Hematopoietic multipotent progenitor cell treated with erythropoietin and hydrocortisone succinate and interleukin-3 and kit ligand, for 8 days (in vitro differentiated cells): ENCODE data around the gene INS.

Experiments
- DNase-seq: peaks from one replicate; pipeline ENCODE4 v3.0.0-alpha.2; 2015

INS gene

DNA sequence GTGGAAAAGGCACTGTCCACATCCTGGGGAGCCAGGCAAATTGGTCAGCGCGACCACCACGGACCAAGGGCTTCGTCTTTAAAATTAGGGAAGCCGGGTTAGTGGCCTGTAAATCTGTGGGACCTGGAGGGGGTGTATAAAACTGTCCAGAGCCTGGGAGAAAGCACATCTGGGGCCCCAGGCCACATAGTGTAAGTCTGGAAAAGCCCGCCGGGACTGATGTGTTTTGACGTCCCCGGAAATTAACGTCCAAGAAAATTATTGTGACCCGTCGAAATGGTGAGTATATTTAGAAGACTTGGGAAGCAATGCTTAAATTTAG, 17.6 kb downstream of the INS start:
- DNase-seq: no peak

DNA sequence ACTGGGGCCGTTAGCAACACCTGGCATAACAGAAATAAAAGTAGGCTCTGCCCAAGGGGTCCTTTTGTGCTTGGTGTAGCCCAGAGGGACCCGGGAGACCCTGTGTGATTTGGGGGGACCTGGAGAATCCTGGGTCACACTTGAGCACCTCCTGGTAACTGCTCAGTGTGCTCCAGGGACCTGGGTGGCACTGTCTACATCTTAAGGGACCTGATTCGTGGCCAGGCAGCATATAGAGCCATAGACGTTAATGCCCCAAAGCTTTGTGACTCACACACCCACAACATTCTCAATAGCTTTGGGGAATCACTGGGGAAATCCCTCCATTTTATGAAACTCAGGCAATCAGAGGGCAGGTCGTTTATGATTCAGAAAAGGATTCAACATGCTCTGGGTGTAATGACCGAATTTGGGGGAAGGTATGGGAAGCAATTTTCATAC, 18.2 kb downstream of the INS start:
- DNase-seq: no peak

DNA sequence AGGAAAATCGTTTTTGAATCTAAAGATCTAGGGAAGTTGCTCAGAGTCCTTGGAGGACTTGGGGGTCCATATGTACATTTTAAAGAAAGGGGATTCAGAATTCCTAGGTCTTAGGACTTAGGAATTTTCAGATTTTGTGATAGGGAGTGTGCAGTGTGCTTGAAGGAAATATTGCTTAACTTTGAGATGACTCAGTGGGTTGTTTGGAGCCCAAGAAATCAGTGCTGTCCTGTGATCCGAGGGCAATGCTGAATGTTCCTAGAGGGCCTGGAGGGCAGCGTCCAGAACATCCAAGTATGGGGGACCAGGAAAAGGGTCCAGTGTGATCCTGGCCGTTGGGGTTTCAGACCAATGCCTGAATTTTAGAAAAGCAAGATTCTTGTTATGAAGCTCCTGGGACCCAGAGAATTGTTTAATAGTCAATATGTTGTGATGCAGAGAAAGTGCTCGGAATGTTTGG, 18.7 kb downstream of the INS start:
- DNase-seq: no peak

DNA sequence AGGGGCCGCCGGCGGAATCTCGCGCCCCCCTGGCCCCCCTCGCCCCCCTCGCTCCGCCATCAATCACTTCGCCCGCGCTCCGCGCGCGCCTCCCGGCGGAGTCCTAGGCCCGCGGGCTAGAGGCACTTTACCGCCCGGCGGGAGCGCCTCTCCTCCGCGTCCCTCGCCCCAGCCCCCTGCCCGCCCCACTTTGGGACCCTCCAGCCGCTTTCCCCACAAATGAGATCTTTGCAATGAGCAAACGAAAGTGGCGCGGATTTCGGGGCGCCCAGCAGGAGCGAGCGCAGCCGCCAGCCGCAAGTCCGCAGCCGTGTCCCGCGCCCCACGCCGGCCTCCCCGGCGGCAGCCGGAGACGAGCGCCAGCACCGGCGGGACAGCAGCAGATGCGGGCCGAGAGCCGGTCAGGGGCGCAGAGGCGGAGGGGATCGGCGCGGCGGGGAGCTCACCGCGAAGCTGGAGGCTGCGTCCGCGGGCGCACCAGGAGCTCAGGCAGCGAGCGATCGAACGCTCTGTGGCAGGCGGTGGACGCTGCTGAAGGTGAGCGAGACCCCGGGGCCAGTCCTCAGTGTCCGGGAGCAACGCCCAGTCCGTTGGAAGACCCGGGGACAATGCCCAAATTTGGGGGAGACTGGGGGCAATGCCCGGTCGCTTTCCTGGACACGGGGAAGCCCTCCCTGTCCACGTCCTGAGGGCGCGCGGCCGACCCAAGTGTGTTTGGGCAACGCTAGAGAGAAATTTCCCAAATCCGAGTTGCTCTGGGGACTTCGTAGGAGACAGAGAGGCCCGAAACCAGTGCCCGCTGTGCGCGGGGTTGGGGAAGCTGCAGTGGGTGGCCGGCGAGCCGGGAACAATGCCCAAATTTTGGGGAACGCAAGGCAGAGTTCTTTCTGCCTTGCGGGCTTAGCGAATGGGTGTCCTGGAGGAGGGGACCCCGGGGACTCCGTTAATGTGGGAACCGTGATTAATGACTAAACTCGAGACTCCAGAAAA, 20.3 kb downstream of the INS start:
- no peak for DNase-seq

DNA sequence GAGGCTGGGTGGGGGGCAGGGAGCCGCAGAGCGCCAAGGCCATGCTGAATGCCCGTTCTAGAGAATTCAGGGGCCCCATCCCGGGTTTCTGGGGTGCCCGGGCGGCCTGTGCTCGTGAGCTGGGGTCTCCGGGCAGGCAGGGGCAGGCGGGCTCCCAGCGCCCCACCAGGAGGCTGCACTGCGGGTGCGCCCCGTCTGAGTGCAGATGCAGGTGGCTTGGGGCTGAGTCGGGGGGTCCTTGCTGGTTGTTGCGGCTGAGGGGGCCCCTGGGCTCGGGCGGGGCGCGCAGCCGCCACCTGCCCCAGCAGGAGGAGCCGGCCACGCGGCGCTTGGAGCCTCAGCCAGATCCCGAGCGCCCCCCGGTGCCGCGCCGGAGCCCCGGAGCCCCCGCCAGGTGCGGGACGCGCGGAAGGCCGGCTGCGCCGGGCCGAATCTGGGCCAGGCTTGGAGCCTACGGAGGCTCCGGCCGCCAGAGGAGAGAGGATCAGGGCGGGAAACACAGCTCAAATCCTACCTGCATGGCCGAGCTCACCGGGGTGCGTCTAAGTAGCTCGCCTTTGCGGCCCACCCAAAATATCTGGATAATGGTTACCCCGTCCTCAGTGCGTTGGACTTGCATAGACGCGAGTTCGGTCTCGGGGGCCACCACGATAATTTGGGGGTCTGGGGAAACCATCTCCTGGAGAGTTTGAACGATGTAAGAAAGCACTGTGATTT, 21.2 kb downstream of the INS start:
- DNase-seq: no peak

DNA sequence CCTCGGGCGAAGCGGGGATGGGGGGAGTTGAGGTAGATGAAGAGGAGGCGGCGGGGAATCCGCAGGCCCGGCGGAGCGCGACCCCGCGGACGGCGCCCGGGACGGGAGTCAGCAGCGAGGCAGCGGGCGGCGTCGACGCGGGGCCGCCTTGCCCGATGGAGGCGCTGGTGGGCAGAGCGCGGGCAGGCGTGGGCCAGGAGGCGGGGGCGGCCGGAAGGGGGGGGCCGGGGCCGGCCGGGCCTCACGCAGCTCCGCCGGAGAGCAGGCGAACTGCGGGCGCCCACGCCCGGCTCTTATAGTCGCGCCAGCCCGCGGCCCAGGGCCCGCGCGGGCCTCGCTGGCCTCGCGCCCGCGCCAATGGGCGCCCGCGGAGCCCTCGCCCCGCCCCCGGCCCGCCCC, 21.9 kb downstream of the INS start, which contains the start of gene IGF2:
Gene IGF2, minus strand, starts transcription at position 267 of the 399 bp plus-strand sequence. CDS start 3,866 bp downstream, outside the sequence.
- no peak for DNase-seq

DNA sequence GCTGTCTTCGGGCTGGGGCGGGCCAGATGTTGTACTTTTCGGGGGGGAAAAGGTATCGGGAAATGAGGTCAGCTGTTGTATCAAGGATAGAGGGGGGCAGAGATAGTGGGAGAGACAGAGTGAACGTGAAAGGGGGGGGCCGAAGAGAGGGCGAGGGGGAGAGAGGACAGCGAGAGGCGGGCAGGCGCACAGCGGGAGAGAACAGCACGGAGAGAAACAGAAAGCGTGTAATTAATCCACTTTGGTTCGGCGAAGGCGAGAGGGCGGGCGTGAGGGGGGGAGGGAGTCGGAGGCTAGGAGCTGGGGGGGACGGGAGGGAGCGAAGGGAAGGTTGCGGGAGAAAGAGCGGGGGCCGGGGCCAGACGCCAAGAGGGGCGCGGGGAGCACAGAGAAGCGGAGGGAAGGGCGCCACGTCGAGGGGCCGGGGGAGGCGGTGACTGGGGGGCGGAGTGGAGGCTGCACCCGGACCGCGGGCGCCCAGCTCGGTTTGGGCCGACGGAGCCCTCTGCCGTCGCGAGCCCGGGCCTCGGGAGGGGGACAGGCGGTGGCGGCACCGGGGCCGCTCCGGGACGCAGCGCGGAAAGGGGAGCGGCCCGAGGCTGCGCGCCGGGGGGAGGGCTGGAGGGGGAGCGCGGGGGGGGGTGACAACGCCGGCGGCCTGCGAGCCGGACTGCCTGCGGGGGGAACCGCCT, 22.4 kb downstream of the INS start:
- DNase-seq: no peak

DNA sequence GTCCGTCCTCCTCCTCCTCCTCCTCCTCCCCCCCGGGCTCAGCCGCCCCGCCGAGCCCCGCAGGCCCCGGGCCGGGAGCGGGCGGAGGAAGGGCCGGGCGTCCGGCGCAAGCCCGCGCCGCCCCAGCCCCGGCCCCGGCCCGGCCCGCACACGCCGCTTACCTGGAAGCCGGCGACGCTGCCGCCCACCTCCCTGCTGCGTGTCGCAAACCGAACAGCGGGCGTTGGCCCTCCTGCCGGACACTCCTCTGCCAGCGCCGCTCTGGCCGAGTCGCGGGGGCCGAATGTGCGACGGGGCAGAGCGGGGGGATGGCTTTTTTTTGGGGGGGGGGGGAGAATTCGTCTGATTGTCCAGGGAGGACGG, 23.0 kb downstream of the INS start:
- DNase-seq: no peak

DNA sequence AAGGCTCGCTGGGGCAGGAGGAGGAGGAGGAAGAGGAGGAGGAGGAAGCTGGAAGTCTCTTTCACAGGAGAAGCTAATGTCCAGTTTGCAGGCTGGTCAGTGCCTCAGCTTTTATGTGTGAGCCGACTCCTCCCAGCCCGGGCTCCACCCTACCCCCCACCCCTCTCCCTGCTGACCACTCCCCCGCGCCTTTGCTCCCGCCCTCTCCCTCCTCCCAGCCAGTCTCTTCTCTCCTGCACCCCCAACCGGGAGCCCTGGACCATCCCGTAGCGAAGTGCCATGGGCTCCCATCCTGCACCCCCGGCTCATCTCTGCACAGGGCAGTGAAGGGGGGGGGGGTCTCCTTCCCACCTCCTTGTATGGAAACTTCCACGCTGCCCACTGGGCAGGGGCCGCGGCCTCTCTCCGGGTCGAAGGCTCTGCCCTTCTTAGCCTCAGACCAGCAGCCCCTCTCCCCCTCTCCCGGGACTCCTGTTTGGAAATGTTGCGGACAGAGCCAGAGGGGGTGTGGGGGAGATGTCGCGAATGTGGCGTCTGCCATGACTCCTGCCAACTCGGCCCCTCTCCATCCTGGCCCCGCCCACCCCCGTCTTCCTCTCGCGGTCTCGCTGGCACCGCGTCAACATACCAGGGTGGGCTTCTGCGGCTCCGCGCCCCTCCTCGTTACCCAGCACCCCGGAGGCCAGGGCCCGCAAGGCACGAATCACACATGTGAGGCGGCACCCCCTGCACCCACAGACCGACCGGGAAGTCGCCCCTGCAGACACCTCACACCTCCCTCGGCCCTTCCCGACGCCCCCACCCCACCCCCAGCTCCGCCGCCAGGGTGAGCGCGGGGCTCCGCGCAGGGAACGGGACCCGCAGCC, 23.6 kb downstream of the INS start:
- DNase-seq: no peak

DNA sequence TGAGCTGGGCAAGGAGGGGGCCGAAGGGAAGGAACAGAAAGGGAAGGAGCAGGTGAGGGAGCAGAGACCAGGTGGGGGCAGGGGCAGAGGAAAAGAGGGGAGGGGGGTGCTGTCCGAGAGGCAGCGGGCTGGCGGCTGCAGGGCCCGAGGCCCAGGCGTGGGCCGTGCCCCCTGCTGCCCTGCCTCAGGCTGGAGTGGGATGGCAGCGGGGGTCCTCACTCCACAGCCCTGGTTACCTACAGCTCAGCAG, 24.1 kb downstream of the INS start:
- no peak for DNase-seq

DNA sequence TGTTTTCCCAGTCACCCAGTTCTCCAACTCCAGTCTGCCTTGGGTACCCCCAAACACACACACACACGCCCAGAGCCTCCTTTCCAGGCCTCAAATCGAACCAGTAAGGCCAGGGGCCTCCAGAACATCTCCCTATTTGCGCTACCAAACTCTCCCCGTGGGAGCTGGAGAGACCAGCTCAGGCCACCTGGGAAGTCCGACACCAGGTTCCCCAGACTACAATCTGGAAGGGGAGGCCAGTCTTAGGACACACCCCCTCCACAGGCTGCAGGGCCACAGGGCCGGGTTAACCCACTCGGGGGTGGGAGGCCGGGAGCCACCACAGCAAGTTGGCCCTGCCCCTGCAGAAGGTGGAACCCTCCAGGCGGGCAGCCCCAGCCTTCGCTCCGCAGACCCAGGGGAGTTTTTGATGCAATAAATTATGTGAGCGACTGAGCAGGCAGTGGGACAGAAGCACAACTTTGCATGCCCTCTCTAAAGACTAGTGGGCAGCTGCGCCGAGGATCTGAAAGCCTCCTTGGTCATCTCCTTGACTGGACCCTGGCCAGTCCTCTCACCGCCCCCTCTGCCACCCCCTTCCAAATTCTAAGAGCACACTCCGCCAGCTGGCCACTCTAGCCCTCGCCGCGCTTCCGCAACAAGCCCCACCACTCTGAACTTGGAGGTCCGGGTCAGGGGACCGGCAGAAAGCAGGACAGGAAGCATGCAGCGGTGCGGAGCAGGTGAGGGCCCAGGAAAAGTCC, 24.6 kb downstream of the INS start:
- no peak for DNase-seq

DNA sequence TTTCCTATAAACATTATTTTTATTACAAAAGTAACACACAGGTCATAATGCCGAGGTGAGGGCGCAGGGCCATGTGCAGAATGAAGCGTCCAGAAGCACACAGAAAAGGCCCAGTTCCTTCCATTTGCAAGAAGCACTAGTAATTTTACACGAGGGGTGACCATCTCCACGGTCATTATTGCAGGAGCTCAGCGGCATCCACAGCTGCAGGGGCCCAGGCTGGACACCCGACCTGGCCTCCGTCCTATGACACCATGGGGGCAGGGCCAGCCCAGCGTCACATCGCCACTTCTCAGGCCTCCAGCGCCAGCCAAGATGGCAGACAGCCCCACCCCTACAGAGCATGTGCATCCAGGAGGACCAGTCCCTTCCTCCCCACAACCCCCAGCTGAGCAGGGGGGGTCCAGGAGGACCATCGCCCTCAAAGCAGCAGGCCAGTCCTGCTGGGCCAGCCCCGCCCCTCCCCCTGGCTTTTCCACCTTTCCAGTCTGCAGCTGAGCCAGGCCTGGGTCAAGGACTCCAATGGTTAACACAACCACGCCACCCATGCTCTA, 25.3 kb downstream of the INS start:
- no peak for DNase-seq

DNA sequence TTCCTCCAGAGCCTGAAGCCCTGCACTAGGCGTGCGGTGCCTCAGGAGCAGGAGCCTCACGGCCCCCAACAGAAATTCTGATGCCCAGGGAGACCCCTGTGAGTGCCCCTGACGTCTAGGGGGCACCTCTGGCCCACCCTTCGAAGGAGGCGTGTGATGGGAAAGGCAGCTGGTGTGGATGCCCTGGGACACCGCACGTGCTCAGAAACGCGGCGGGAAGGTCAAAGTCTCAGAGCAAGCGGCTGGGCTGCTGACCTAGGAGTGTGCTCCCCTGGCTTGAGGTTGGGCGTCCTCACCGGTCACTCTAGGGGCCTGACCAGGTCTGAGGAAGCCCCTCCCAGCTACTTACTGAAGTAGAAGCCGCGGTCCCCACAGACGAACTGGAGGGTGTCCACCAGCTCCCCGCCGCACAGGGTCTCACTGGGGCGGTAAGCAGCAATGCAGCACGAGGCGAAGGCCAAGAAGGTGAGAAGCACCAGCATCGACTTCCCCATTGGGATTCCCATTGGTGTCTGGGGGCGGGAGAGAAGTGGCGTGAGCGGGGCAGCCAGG, 25.9 kb downstream of the INS start:
- no peak for DNase-seq

DNA sequence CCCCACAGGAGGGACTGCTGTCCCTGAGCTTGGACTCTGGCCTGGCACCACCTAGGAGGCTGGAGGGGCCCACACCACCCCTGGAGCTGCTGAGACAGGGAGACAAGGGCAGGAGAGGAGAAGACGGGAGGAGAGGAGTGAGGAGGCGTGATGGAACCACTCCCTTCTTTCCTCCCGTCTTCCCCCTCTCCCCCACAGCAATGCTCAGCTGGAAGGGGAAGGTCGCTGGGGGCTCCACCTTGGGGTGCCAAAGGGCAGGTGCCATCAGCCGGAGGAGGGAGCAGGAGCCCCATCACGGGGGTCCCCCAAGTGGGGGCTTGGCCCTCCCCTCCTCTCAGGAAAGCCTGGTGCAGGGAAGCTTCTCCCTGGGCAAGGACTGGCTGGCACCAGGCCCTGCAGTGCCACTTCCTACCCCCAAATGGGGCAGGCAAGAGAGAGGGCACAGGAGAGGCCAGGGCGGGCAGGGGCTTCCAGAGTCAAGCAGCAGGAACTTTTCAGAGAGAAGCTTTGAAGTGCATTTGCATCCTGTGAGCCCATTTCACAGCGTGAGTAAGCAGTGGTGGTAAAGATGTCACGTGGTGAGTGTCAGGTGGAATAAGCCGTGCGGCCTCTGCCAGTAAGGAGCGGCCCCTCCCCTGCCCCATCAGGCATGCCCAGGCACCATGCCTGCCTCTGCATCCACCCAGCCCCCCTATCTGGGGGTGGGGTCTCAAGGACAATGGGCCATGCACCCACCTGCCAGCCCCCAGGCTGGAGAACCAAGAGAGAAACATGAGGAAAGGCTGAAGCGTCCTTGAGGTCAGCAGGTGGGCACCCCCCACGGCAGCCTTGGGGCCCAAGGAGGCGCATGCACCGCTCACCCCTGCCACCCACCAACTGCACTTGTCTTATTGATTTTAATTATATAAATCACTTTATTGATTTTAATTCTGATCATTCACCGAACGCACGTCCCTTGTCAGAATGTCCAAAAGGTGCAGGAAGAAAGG, 26.7 kb downstream of the INS start:
- no peak for DNase-seq

DNA sequence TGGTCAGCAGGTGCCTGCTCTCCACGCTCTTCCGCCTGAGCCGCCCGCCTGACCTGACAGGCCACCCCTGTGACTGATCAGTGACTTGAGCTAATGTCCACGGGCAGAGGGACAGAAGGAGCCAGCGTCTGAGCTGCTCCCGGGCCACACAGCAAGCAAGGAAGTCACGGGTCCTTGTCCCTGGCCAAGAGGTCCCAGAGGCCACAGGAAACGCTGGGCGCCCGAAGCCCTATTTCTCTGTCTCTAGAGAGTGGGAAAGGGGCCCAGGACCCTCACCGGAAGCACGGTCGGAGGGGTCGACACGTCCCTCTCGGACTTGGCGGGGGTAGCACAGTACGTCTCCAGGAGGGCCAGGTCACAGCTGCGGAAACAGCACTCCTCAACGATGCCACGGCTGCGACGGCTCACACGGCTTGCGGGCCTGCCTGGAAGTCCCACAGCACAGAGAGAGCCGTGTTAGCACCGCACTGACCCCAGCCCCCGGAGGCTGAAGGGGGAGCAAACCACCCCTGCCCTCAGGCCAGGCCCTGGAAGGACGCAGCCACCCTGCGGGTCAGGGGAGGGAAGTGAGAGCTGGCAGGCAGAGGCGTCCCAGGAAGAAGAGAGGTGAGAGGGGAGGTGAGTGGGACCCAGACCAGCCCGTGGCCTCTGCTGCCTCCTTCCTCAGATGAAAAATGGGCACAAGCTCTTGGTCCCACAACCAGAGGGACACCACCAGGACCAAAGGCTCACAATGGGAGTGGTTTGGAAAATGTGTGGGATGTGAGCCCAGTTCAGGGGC, 27.6 kb downstream of the INS start:
- DNase-seq: no peak

DNA sequence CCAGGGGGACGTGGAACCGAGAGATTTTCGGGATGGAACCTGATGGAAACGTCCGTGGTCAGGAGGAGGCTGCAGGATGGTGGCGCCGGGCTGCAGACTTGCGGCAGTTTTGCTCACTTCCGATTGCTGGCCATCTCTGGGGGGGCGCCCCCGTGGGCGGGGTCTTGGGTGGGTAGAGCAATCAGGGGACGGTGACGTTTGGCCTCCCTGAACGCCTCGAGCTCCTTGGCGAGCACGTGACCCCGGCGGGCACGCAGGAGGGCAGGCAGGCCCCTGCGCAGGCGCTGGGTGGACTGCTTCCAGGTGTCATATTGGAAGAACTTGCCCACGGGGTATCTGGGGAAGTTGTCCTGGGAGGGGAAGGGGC, 28.2 kb downstream of the INS start:
- DNase-seq: no peak

DNA sequence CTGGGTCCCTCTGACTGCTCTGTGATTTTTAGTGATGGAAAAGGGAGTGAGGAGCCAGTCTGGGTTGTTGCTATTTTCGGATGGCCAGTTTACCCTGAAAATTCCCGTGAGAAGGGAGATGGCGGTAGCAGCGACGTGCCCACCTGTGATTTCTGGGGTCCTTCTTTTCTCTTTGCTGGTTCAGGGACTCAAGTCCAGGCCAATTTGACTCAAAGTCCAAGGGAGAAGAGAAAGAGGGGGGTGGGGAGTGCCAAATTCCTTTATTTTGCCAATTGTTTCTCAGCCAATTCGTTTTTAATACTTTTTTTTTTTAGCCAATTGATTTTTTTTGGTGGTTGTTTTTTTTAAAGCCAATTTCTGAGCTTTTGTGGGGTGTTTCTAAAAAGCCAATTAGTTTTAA, 28.8 kb downstream of the INS start:
- DNase-seq: no peak

DNA sequence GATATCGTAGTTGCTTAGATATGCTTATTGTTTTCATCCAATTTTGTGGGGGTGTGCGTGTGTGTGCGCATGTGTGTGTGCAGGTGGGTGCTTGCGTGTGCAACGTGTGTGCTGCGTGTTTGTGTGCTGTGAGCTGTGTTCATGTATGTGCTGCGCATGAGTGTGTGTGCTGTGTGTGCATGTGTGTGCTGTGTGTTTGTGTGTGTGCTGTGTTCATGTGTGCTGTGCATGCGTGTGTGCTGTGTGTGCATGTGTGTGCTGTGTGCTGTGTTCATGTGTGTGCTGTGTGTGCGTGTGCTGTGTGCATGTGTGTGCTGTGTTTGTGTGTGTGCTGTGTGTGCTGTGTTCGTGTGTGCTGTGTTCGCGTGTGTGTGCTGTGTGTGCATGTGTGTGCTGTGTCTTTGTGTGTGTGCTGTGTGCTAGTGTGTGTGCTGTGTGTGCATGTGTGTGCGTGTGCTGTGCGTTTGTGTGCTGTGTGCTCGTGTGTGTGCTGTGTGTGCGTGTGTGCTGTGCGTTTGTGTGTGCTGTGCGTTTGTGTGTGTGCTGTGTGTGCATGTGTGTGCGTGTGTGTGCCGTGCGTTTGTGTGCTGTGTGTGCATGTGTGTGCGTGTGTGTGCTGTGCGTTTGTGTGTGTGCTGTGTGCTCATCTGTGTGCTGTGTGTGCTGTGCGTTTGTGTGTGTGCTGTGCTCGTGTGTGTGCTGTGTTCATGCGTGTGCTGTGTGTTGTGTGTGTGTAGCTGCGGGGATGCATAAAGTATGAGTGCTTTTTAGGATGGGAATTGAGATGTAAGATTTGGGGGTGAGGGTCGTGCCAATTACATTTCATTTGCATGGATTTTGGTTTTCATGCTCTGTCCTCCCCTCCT, 29.4 kb downstream of the INS start:
- no peak for DNase-seq
